Stimulated activated CD4-positive, alpha-beta T cell treated with anti-CD3 and anti-CD28 coated beads, Interleukin-12 subunit alpha, Interleukin-12 subunit beta, amount 100 ng/mL, for 48 hours (primary cell): ENCODE data around the gene SERPINB11.
"Not testable (repeated sequence)": the region's sequence is repeated elsewhere in the genome, so short reads cannot be mapped to it uniquely, and the experiment has no call there.

ENCODE experiments used
- DNase-seq, 3 donors: peaks; one replicate each; pipeline ENCODE4 v3.0.0-alpha.2; 2020; ENCODE audit warnings: low read depth in 2 of 3, low spot score in 1 of 3

The SERPINB11 gene

DNA sequence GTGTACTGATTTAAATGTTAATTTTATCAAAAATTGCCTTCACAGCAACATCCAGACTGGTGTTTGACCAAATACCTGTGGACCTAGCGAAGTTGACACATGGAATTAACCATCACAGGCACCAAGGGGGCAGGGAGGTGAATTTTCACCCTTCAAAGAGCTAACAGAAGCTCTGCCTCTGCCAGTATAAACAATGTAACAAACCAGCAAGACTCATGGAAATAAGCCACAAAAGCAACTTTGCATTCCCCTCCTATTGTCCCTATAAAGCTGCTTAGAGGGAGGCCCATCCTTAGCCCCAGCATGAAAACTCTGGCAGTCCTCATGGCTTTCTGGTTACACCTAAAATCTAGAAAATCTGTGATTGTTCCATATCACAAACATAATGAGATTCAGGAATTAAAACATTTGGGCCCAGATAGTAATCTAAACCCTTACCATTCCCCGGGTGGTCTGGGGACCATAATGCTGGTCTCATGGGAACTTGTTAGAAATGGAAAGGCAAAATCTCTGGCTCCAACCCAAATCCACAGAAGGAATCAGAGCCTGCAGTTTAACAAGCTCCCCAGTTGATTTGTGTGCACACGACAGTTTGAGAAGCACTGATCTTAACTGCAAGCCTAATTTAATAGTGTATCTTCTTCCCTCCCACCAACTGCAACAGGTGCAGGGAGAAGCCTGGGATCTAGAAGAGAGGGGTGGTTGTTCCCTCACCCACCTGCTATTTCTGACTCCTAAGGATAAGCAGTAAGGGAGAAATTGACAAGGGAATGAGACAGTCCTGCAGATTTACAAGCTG lies 23.1 kb downstream of the SERPINB11 start:
- DNase-seq, result no peak

- no peak for DNase-seq
Observed at GRCh38 chr18:63730773-63731172, 28.0 kb downstream of the SERPINB11 start.

GRCh38 chr18:63731215-63731614 lies 28.5 kb downstream of the SERPINB11 start:
- DNase-seq, result no peak

DNA sequence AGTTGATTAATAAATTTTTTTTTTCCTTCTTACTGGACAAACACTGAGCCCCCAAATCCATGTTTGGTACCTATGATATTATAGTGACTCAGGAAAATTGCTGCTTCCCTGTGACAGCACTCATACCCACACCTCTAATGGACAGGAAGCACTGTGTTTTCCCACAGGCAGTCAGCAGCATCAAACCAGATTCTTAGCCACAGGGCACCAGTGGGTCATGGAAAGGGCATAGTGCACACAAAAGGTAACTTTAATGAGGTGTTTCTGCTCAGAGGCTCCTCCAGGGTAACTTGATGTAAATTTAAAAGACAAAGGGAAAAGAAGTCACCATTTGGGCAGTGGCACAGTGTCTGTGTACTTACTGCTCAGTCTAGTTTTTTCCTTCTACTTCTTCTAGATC lies 34.1 kb downstream of the SERPINB11 start:
- DNase-seq, result no peak

GRCh38 chr18:63741769-63742168 lies 39.0 kb downstream of the SERPINB11 start:
- no peak for DNase-seq

- DNase-seq, result no peak
Observed at GRCh38 chr18:63747006-63747405, 44.2 kb downstream of the SERPINB11 start.

- DNase-seq, result no peak
Observed at GRCh38 chr18:63749489-63749888, 46.7 kb downstream of the SERPINB11 start.

DNA sequence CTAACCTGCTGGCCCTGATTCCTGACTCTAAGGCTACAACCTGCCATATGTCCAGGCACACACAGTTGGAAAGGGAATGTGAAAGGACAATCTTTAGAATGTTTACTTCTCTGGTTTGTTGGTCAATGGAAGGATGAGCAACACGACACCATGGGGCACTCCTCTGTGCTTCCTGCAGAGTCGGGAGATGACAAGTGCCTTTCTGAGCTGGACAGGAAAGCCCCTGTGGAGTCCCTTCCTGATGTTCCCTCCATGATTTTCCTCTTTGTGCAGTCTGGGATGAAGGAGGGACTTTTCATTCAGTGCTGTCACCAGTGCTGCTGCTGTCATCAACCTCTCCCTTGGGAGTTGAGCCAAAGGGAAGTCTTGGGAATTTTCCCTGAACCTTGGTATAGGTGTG lies 49.9 kb downstream of the SERPINB11 start:
- no peak for DNase-seq

DNA sequence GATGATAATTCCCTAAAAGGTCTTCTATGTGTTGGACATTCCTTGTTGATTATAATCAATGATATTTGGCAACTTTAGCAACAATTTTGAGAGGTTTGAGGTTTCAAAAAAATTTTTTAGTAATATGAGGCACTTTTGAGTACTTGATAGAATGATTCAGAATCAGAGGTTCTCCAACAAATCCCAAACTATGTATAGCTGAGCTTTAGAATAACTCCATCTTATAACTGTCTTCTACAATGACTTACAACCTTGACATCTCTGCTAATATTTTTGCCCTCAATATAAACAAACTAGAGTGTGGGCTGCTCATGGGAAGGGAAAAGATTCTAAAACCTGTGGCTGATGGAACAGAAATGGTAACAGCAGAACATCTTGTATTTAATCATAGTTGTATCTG lies 50.9 kb downstream of the SERPINB11 start:
- DNase-seq, result no peak

DNA sequence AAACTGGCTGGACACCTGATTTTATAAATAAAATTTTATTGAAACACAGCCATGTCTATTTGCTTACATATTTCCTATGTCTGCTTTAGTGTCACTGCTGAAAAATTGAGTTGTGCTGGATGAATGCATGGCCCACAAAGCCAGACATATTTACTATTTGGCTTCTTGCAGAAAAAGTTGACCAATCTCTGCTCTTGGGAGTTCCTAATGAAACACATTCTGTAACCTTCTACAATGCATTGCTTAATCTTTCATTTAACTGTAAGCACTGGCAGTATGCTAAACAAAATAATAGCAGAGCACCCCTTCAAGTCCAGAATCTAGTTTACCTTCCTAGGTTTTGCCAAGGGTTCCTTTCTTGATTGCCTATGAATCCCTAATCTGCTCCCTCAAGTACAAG lies 54.8 kb downstream of the SERPINB11 start:
- no peak for DNase-seq

GRCh38 chr18:63758615-63759240 lies 56.0 kb downstream of the SERPINB11 start:
- DNase-seq, result no peak

- DNase-seq, result not testable (repeated sequence)
Observed at GRCh38 chr18:63759786-63760185, 57.0 kb downstream of the SERPINB11 start.

GRCh38 chr18:63762518-63762917 lies 59.8 kb downstream of the SERPINB11 start:
- no peak for DNase-seq

GRCh38 chr18:63763831-63764600 lies 61.3 kb downstream of the SERPINB11 start:
- no peak for DNase-seq

DNA sequence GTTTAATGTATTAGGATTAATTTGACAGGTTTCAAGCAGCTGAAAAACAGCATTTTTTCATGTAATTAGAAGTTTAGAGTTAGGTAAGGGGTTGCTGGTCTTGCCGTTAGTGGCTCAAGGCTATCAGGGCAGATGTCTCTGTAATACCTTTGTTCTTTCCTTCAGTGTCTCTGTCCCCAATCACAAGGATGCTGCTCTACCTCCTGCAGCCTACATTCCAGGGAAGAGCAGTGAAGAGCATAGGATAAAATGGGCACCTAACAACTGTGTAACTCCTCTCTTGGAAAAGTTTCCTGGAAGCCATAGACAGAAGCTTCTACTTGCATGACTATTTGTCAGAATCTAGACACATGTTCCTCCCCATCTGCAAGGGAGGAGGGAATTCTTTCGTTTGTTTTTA lies 63.1 kb downstream of the SERPINB11 start:
- DNase-seq, result no peak
